GM21619 (cell line): ENCODE data around the gene GFOD2.
"Not testable (repeated sequence)": the region's sequence is repeated elsewhere in the genome, so short reads cannot be mapped to it uniquely, and the experiment has no call there.

Experiments
- ATAC-seq: cut with Tn5 transposase; IDR thresholded peaks from one replicate; pipeline ENCODE4 v1.9.1; 2021; ENCODE audit not compliant: unreplicated experiment

The GFOD2 gene

DNA sequence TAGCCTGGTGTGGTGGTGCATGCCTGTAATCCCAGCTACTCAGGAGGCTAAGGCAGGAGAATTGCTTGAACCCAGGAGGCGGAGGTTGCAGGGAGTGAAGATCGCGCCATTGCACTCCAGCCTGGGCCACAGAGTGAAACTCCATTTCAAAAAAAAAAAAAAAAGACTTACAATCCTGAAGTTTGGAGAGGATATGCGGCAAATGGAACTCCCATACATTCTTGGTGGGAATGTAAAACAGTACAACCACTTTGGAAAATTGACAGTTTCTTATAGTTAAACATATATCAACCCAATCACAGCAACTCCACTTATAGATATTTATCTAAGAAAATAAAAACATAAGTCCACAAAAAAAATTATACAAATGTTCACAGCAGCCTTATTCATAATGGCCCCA lies 11.9 kb downstream of the GFOD2 start:
- no peak for ATAC-seq

- no peak for ATAC-seq
These were observed 15.0 kb downstream of the GFOD2 start for GRCh38 chr16:67704110-67704509.

- ATAC-seq = no peak
These were observed 15.5 kb downstream of the GFOD2 start for GRCh38 chr16:67703626-67704025.

DNA sequence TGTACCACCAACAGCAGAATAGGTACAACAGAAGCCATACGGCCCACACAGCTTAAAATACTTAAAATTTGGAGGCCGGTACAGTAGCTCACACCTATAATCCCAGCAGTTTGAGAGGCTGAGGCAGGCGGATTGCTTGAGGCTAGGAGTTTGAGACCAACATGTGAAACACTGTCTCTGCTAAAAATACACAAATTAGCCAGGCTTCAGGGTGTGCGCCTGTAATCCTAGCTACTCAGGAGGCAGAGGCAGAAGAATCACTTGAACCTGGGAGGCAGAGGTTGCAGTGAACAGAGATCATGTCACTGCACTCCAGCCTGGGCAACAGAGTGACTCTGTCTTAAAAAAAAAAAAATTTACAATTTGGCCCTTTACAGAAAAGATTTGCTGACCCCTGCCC lies 17.0 kb downstream of the GFOD2 start:
- ATAC-seq = no peak

DNA sequence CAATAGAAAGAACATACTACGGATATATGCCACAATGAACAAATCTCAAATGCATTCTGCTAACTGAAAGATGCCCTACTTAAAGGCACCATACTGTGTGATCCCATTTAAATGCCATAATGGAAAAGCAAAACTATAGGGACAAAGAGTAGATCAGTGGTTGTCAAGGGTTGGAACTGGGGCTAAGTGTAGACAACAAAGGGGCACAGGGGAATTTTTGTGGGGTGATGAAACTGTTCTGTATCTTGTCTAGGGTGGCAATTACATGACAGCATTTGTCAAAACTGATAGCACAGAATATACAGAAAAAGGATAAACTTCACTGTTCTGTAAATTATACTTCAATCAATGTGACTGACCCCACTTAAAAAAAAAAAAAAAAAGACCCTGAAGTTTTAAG lies 17.7 kb downstream of the GFOD2 start:
- ATAC-seq = no peak

DNA sequence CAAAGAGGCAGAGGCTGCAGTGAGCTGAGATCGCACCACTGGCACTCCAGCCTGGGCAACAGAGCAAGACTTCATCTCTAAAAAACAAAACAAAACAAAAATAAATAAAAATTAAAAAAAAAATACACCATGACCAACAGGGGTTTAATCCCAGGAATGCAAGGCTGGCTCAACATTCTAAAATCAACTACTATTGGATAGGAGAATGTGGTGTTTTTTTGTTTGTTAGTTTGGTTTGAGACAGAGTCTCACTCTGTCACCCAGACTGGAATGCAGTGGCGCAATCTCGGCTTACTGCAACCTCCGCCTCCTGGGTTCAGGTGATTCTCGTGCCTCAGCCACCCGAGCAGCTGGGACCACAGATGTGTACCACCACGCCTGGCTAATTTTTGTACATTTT lies 19.9 kb downstream of the GFOD2 start:
- ATAC-seq = no peak

GRCh38 chr16:67697422-67698185 lies 21.5 kb downstream of the GFOD2 start:
- no peak for ATAC-seq

DNA sequence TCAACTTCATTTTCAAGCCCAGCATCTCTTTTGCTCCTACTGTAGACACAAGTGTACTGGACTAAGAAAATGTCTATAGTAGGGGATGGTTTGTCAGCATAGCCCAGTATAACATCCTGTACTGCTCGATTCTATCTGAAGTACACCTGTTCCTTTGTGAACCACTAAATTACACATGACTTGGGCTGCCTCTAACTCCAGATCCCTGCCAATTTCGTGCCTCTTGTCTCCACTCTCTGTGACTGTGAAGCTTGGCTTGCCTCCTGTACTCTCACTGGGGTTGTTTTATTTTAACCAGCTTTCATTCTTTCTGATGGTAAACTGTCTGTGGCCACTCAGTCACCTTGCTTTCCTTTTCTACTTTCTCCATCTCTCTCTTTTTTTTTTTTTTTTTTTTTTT lies 24.5 kb downstream of the GFOD2 start:
- ATAC-seq = no peak

- not testable (repeated sequence) for ATAC-seq
These were observed 25.4 kb downstream of the GFOD2 start for GRCh38 chr16:67693517-67694285.

DNA sequence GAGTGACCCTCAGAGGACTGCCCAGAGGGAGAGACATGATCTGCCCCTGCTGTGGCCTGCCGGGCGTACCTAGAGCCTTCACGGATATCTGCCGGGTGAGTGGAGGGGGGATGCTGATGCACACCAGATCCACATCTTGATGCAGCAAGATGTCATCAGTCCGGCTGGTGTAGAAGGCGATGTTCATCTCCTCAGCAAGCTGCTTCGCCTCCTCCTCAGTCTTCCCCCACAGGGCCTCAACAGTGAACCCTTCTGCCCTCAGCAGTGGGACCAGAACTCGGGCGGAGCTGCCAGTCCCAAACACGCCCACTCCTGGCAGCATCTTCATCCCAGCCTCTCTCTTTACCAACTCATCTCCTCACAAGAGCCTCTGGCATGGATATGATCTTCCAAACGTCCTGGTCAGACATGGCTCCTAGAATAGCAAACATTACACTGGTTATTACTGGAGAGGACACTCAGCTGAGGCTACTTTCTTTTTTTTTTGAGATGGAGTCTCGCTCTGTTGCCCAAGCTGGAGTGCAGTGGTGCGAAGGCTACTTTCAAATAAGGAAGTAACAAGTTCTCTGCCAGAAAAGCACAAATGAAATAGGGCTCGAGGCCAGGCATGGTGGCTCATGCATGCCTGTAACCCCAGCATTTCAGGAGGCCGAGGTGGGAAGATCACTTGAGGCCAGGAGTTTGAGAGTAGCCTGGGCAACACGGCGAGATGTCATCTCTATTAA lies 33.6 kb downstream of the GFOD2 start:
- ATAC-seq = no peak

DNA sequence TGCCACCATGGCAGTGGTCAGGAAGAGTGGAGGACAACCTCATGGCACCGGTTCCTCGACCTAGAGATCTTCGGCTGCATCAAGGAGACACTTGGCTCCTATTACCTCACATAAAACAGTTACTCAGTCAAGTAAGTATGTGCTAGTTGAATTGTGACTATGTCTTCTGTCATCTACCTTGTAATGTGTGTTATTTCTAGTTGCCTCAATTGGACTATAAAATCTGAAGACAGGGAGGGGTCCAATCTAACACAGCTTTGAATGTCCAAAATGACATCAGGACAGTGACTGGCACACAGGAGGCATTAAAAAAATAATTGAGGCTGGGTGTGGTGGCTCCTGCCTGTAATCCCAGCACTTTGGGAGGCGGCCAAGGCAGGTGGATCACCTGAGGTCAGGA lies 35.3 kb downstream of the GFOD2 start:
- ATAC-seq = no peak

DNA sequence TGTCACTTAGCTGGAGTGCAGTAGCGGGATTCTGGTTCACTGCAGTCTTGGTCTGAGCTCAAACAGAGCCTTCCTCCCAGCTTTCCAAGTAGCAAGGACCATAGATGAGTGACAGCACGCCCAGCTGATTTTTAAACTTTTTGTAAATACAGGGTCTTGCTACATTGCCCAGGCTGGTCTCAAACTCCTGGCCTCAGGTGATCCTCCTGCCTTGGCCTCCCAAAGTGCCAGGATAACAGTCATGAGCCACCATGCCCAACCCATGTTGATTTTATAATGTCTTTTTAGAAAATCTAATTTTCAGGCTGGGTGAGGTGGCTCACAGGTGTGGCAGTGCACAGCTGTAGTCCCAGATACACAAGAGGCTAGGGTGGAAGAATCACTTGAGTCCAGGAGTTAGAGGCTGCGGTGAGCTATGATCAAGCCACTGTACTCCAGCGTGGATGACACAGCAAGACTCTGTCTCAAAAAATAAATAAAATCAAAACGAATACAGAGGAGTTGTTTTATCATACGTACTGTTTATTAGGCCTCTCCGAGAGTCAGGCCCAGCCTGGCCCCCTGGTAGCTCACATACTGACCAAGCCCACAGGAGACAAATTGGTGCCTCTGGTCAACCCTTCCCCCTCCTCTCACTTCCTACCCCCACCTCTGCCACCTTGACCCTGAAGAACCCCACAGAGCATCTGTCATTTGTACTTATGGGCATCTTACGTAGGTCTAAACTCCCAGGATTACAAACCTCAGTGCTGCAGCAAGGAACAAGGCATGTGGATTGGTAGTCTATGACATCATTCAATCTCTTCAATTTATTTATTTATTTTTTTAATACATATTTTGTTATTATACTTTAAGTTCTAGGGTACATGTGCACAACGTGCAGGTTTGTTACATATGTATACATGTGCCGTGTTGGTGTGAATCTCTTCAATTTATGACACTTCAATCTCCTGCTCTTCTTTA lies 38.9 kb downstream of the GFOD2 start:
- ATAC-seq = no peak

GRCh38 chr16:67678354-67679023 lies 40.6 kb downstream of the GFOD2 start:
- ATAC-seq = no peak

- ATAC-seq = no peak
These were observed 41.4 kb downstream of the GFOD2 start for GRCh38 chr16:67677712-67678111.

DNA sequence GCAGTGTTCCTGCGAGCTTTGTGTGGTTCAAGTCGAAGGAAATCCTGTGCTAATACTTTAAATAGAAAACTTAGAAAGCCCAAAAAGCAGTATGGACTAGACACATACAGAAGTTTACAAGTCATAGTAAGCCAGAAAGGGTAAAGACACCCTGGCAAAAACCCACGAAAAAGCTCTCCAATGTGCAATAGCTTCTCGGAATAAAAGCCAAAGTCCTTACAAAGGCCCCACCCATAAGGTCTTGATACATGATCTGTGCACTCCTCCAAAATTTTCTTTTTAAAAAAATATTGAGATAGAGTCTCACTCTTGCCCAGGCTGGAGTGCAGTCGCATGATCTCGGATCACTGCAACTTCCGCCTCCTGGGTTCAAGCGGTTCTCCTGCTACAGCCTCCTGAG lies 42.2 kb downstream of the GFOD2 start:
- no peak for ATAC-seq

DNA sequence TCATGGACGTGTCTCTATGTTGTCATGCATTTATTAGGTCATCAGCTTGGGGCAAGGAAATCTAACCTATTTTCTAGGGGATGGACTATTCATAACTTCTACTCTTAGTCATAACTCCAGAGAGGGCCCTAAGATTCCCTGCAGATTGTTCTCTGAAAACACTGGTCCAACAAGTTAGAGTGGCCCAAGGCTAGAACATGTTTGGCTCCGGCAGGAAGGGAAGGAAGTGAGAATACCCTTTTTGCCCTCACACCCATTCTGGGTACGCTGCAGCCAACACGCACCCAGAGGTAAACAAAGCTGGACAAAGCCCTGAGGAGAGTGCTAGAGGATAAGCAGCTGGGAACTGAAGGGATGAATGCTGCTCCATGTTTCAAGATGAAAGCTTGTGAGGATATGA lies 42.6 kb downstream of the GFOD2 start:
- ATAC-seq = no peak

DNA sequence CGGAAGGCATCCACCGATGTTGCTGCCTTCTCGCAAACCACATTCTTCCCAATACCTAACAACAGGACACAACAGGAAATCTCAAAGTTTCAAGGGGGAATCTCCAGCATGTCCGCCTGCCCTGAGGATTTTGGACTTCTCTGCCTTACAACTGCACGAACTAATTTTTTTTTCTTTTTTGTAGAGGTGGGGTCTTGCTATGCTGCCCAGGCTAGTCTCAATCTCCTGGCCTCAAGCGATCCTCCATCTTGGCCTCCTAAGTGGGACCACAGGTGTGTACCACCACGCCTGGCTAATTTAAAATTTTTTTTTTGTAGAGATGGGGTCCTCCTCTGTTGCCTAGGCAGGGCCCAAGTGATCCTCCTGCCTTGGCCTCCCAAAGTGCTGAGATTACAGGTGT lies 43.1 kb downstream of the GFOD2 start:
- ATAC-seq = no peak

DNA sequence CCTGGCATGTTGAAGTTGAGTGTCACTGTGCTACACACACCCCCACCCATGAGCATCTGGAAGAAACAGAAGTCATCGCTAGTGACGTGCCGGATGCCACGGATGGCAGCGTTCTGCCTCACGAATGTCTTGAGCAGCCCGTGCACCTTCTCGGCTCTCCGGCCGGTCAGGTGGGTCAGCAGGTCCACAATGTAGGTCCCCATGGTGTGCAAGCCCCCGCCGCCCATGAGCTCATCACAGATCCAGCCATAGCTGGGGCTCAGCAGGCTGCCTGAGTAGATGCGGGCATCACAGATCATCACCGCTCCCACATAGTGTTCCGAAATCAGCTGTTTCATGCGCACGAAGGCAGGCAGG lies 43.6 kb downstream of the GFOD2 start:
- ATAC-seq = no peak

DNA sequence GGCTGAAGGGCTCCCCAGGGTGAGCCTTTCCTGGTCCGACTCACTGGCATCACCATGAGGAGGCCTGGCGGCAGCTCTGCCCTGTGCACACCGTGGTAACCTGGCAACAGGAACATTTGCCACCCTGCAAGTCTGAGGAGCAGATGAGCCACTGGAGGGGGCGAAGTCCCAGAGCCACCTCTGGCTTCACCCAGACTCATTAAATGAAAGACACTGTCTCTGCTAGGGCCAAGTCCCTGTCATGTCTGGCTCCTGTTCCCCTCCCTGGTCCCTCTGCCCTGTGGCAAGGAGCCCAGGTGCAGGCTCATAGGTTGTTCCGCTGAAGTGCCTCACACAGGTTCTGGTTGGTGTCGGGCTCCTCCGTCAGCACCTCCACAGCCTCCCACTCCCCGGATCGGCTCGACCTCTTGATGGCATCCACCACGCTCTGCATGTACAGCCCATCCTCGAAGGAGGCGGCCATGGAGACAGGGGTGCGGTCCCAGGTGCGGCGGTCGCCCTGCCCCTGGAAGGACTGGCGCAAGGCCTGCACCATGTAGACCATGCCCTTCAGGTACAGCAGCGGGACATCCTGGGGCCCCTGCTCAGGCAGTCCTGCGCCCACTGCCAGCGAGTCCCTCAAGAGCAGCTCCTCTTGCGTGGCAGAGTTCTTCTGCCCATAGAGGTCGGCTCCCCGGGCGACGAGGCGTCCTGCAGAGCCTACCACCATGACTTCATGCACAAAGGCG lies 44.1 kb downstream of the GFOD2 start:
- ATAC-seq = no peak
